Measurements from ENCODE around the gene NCOA3.

GRCh38 chr20:47476452-47476851 is 25.2 kb upstream of the NCOA3 start:
- TF ChIP-seq USF1 (IDR thresholded peaks at IDR 0.05; ENCODE audit: borderline replicate concordance, extremely low read length, insufficient read depth, low read depth, low read length) = no peak
- no peak for TF ChIP-seq LARP7 (IDR thresholded peaks at IDR 0.05)

All from GM12878 (cell line).